ENCODE data around the gene OCA2. TPM values are rescaled to one million over a fixed set of nuclear protein-coding genes. Genes with fewer than 3 reads are reported as not detected.

The OCA2 gene
- total and polyA plus RNA-seq, 2 of the 13 experiments (the other 11 are each of a cell fraction or from before 2014, with no cell fraction given) = 0.02 to 0.05 TPM

DNA sequence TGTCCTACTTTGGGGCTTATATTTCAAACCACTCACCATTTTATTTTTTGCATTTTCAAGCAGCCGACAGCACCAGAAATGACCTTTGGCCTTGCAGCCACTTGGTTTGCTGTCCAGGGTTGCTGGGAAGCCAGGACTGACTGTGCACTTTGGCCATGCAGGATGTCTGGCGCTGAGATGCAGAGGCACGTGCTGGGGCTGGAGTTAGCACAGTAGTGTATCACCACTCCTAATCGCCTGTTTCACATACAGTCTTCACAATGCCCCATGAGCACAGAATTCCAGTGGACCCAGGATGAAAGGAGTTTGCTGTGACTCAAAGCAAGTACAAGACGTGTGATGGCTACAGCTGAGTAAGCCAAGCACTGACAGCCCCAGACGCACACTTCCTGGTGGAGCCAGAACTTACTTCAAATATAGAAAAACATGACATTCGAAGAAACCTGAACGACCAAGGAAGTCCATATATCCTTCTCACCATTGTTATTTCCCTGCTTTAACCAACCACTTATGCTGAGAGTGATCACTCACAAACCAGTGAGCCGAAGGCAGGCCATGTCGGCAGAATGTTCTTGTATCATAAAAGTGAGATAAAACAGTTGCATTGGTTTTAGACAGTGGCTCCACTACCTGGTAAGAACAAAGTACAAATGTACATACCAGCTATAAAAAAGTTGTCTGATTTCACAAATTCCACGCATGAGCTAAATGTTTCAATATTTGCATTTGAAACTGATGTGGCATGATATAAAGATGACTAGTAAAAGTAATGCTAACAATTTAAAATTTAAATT is 16.0 kb downstream of the OCA2 start (continued):
- peak; percentile 53 for TF ChIP-seq PAXIP1 (CRISPR knock-in tag; conservative IDR thresholded peaks at IDR 0.05)
- no peak for TF ChIP-seq SP140L (CRISPR knock-in tag; IDR thresholded peaks at IDR 0.05; ENCODE audit: borderline replicate concordance)
- TF ChIP-seq, protein P1, sequence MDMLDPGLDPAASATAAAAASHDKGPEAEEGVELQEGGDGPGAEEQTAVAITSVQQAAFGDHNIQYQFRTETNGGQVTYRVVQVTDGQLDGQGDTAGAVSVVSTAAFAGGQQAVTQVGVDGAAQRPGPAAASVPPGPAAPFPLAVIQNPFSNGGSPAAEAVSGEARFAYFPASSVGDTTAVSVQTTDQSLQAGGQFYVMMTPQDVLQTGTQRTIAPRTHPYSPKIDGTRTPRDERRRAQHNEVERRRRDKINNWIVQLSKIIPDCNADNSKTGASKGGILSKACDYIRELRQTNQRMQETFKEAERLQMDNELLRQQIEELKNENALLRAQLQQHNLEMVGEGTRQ (IDR thresholded peaks at IDR 0.05; ENCODE audit: low read depth, low read length) = peak; percentile 55
- TF ChIP-seq, protein P1 (CRISPR knock-in tag; IDR thresholded peaks at IDR 0.05; ENCODE audit: borderline replicate concordance) = no peak; the same call in 1 of the 2 replicates
- TF ChIP-seq SPEN (CRISPR knock-in tag; IDR thresholded peaks at IDR 0.05; ENCODE audit: low read depth) = peak; percentile 61; the same call in 1 of the 2 replicates
- TF ChIP-seq BHLHE40 (IDR thresholded peaks at IDR 0.05; ENCODE audit: low read length) = peak; percentile 99
- no peak for TF ChIP-seq CAMTA2 (CRISPR knock-in tag; IDR thresholded peaks at IDR 0.05; ENCODE audit: borderline replicate concordance)
- peak; percentile 96 for TF ChIP-seq HNF4A (CRISPR knock-in tag; IDR thresholded peaks at IDR 0.05)
- peak; percentile 87; the same call in 1 of the 2 replicates for TF ChIP-seq ZNF264 (CRISPR knock-in tag; IDR thresholded peaks at IDR 0.05)
- no peak for TF ChIP-seq UBTF (CRISPR knock-in tag; IDR thresholded peaks at IDR 0.05)
- no peak for TF ChIP-seq DNMT1 (CRISPR knock-in tag; IDR thresholded peaks at IDR 0.05)
- no peak for TF ChIP-seq ZBTB44 (CRISPR knock-in tag; IDR thresholded peaks at IDR 0.05)
- peak; percentile 61 for TF ChIP-seq HOXA3 (CRISPR knock-in tag; IDR thresholded peaks at IDR 0.05)
- TF ChIP-seq, protein P2, sequence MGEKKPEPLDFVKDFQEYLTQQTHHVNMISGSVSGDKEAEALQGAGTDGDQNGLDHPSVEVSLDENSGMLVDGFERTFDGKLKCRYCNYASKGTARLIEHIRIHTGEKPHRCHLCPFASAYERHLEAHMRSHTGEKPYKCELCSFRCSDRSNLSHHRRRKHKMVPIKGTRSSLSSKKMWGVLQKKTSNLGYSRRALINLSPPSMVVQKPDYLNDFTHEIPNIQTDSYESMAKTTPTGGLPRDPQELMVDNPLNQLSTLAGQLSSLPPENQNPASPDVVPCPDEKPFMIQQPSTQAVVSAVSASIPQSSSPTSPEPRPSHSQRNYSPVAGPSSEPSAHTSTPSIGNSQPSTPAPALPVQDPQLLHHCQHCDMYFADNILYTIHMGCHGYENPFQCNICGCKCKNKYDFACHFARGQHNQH (CRISPR knock-in tag; IDR thresholded peaks at IDR 0.05) = 0 out of 2 replicates have a peak, but pooled peaks have one; percentile 44
- no peak for TF ChIP-seq ZNF790 (CRISPR knock-in tag; IDR thresholded peaks at IDR 0.05; ENCODE audit: borderline replicate concordance)
- TF ChIP-seq TEAD2 (CRISPR knock-in tag; IDR thresholded peaks at IDR 0.05) = no peak
- no peak for TF ChIP-seq ZMYM3 (CRISPR knock-in tag; IDR thresholded peaks at IDR 0.05)

All from HepG2 (cell line).